ENCODE data around the gene IL17RE.

DNA sequence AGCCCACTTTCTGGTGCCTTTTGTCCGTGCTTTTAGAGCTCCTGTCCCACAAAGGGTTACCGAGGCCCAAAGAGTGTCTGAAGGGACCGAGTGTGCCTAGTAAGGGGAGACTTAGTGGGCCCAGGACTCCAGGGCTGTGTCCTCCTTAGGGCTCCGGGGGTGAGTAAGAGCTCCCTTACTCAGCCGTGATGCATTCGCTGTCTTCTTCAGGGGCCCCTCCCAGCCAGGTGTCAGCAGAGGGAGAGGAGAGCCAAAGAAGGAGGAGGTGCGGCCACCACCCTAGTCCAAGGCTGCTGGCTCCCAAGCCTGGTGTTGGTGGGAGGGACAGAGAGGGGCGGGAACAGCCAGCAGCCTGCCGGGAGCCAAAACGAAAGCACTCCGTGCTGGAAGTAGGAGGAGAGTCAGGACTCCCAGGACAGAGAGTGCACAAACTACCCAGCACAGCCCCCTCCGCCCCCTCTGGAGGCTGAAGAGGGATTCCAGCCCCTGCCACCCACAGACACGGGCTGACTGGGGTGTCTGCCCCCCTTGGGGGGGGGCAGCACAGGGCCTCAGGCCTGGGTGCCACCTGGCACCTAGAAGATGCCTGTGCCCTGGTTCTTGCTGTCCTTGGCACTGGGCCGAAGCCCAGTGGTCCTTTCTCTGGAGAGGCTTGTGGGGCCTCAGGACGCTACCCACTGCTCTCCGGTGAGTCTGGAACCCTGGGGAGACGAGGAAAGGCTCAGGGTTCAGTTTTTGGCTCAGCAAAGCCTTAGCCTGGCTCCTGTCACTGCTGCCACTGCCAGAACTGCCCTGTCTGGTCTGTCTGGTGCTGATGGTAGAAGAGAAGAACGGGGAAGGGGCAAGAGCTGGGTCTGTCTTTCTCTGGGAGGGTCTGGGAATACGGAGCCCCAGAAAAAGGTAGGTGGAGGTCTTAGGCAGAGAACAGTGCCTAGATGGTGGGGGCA, 14.4 kb downstream of the IL17RE start, which contains the start of gene IL17RC:
- TF ChIP-seq, protein P1, sequence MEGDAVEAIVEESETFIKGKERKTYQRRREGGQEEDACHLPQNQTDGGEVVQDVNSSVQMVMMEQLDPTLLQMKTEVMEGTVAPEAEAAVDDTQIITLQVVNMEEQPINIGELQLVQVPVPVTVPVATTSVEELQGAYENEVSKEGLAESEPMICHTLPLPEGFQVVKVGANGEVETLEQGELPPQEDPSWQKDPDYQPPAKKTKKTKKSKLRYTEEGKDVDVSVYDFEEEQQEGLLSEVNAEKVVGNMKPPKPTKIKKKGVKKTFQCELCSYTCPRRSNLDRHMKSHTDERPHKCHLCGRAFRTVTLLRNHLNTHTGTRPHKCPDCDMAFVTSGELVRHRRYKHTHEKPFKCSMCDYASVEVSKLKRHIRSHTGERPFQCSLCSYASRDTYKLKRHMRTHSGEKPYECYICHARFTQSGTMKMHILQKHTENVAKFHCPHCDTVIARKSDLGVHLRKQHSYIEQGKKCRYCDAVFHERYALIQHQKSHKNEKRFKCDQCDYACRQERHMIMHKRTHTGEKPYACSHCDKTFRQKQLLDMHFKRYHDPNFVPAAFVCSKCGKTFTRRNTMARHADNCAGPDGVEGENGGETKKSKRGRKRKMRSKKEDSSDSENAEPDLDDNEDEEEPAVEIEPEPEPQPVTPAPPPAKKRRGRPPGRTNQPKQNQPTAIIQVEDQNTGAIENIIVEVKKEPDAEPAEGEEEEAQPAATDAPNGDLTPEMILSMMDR (IDR thresholded peaks at IDR 0.05): peak in 1 of 6 experiments; percentile 25
- TF ChIP-seq POLR2A (IDR thresholded peaks at IDR 0.05): peak; percentile 60 to 88
